Femur (tissue), 1 donor: Measurements from ENCODE around the gene MAGEC3.
"Not testable (repeated sequence)": the region's sequence is repeated elsewhere in the genome, so short reads cannot be mapped to it uniquely, and the experiment has no call there.

ENCODE experiments used
- DNase-seq: peaks from one replicate; pipeline ENCODE4 v3.0.0-alpha.2; 2017

Gene MAGEC3

DNA sequence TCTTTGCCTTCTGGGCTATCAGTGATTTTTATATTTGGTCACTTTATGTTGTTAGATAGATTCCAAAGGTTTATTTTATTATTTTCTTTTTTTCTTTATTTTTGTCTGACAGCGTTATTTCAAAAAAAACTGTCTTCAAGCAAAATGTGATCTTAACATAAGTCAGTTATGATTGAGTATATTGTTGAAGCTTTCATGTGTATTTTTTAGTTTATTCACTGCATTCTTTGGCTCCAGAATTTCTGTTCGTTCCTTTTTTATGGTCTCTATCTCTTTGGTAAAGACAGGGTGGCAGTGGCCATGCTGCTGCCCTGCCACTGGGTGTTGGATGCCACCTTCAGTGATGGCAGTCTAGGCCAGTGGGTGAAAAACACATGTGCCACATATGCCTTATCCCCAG, at the start of gene MAGEC3:
TSS of gene MAGEC3 (plus strand) at position 301 of the 400 bp plus-strand sequence. CDS start at position 301, 0 bp downstream.
- DNase-seq, result no peak

DNA sequence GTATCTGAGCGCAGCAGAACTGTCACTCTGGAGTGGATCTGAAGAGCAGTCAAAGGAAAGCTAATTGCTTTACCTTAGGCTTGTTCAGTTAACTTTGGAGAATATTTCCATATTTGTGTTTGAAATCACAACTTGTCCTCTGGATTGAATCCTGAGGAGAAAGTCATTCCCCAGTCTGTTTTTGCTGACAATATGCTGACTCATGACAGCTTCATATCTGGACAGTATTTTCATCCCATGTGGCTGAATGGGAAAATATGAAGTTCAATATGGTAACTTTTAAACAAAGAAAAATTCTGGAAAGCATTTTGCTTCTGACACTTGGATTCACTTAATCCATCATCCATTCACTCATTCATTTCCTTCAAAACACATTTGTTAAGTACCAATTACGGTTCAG, 46.3 kb upstream of the MAGEC3 start:
- DNase-seq, result no peak

GRCh38 chrX:141811438-141811837, 26.7 kb upstream of the MAGEC3 start:
- DNase-seq, result no peak

GRCh38 chrX:141814213-141814857, 23.8 kb upstream of the MAGEC3 start:
- no peak for DNase-seq

DNA sequence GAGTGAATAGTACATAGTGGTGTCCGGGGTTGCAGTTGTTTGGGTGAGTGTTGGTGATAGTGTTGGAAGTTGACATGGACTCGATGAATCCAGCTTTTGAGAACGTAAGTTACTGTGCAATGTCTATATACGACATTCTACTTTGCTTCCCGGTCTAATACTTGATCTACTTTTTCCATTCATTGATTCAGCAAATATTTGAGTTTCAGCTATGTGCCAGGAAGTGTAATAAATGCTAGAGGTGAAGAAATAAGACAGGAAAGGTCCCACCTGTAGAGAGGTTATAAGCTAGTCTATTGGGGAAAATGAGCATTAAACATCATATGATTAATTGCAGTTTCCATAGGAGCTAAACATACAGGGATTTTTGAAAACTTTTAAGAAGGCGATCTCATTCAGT, 22.2 kb upstream of the MAGEC3 start:
- no peak for DNase-seq

- DNase-seq, result no peak
These were observed 5.9 kb upstream of the MAGEC3 start for GRCh38 chrX:141832247-141832646.

DNA sequence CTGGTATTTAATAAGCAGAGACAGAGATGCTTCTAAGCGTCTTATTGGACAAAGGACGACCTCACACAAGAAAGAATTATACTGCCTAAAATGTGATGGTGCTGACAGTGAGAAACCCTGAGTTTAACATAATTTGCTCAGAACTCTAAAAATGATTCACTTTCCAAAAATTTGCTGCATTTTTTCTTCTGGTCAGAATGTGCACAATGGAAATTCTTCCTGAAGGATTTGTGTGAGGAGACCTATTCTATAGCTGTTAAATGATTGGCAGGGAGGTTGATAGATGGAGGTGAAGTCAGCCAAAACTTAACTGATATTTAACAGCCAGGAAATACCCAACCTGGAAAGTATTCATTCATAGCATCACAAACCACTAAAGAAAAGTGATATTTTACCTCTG, 1.7 kb downstream of the MAGEC3 start:
- DNase-seq, result no peak

DNA sequence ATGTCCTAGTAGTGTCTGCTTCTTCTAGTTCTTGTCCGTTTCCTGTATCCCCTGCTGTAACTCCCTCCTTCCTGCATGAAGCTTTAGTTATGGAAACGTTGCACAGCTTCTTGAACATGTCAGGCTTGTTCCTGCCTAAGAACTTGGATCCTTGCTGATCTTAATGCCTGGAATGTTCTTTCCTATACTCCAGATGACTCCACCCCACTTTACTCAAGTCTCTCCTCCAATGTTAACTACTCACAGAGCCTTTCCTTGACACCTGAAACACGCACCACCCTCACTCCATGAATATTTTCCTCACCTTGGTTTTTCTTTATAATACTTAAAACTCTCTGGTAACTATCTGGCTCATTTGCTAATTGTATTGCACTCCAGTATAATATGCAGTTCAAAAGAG, 19.4 kb downstream of the MAGEC3 start:
- no peak for DNase-seq

DNA sequence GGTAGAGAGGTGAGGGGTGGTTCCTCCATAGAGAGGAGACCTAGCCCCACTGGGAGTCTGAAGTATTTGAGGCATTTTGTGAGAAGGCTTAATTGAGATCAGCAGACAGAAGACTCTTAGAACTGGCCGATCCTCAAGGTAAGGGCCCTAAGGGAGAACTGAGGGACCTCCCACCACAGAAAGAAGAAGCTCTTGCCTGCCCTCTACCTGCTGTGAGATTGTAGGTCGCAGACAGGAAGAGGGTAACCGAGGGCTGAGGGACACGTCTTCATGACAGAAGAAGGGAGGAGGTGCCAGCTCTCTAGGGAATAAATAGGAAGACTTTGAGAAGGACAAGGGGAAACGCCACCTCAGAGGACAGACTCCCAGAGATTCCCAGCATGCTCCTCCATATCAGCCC, 41.5 kb downstream of the MAGEC3 start:
- no peak for DNase-seq

GRCh38 chrX:141888811-141889210, 50.7 kb downstream of the MAGEC3 start:
- not testable (repeated sequence) for DNase-seq

DNA sequence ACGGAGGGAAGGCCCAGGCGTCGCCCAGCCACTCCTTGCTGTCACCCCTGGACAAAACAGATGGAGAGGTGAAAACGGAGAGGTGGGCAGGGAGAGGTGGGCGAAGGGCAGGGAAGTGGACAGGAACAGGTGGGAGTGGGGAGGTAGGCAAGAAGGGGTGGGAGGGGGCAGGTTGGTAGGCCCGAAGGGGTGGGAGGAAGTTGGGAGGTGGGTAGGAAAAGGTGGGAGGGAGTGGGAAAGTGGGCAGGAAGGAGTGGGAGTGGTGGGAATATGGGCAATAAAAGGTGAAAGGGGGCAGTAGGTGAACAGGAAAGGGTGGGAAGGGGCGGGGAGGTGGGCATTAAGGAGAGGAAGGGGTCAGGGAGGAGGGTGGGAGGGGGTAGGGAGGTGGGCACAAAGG, 56.6 kb downstream of the MAGEC3 start:
- DNase-seq, result no peak

- no peak for DNase-seq
These were observed 59.6 kb downstream of the MAGEC3 start for GRCh38 chrX:141897690-141898089.

- no peak for DNase-seq
These were observed 64.2 kb downstream of the MAGEC3 start for GRCh38 chrX:141902366-141902765.

- no peak for DNase-seq
These were observed 65.5 kb downstream of the MAGEC3 start, which contains the start of gene MAGEC1 for GRCh38 chrX:141903400-141904155. MAGEC1 (plus strand) TSS chrX:141903894; CDS start chrX:141905073, 1,179 bp downstream.

GRCh38 chrX:141904262-141904661, 66.1 kb downstream of the MAGEC3 start:
- DNase-seq, result no peak

DNA sequence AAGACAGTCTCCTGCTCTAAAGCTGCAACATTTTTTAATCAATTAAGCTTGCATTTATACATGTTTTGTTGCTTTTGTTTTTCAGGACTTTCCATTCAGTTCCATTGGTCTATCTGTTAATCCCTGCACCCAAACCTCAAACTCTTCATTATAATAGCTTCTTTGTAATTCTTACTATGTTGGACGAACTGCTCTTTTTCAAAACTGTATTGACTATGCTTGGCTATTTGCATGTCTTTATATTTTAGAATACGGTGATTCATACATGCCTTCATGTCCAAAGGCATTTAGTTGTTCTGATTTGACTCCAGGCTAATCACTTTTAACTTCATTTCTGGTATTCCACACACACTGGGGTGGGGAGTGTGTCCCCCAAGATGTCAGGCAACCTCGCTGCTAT, 79.7 kb downstream of the MAGEC3 start:
- no peak for DNase-seq

DNA sequence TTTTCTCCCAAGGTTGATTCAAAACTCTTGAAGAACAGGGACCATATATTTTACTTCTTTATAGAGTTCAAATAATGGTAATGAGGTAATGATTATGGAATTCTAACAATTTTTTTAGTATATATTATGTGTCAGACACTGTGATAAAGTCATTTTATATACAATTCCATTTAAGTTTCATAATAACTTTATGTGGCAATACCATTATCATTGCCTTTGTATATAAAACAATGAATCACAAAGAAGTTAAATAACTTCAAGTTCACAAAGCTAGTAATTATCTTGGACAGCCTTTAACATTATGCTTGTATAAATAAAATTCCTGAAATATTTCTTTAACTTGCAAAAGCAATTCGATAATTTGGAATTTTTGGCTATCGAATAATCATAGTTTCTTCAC, 86.2 kb downstream of the MAGEC3 start:
- DNase-seq, result no peak

DNA sequence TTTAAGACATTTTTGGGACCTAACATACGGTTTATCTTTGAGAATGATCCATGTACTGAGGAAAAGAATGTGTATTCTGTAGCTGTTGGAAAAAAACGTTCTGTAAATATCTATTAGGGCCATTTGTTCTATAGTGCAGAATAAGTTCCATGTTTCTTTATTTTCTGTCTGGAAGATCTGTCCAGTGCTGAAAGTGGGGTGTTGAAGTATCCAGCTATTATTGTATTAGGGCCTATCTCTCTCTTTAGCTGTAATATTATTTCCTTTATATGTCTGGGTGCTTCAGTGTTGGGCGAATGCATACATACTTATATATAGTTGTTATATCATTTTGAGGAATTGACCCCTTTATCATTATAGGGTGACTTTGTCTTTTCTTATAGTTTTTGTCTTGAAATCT, 90.3 kb downstream of the MAGEC3 start:
- no peak for DNase-seq

DNA sequence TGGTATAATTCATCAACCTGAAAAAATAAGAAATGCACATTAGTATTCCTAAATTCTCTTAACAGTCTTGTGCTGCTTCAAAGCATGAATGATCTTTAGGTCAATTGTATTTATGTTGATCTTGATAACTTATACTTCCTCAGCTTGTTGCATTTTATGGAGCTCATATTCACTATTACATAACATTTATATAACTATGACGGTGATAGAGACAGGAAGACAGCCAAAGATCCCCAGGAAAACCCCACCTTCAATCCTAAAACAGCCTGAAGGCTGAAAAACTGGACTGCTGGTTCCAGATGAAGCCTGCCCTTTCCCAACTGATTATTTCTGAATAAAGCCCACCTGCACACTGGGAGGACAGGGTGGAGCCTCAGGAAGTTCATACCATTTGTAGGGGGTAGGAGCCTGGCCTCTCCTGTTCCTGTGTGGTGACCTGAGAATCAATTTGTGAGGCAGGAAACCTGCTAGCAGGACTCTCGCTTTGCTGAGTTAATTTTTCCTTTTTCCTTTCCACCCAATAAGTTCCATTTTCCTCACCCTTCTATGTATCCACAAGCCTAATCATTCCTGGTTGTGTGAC, 96.0 kb downstream of the MAGEC3 start:
- DNase-seq, result no peak

DNA sequence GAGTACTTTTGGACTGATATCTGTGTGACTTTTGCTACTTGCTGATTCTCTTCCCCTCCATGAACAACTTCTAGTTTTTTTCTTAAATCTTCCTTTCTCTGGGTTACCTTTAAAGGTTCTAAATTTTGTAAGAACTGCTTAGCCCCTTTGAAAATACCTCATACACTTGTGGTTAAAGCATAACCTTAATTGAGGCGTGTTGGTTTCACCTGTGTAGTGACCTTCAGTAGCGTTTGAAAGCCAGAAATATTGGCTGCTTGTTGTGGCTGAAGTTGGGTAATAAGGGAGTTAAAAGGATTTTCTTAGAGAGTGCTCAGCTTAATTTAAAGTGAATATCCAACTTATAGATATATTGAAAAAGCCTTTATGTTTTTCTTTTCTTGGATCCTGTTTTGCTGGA, 97.5 kb downstream of the MAGEC3 start:
- DNase-seq, result no peak

- no peak for DNase-seq
These were observed 98.0 kb downstream of the MAGEC3 start for GRCh38 chrX:141936080-141936479.

DNA sequence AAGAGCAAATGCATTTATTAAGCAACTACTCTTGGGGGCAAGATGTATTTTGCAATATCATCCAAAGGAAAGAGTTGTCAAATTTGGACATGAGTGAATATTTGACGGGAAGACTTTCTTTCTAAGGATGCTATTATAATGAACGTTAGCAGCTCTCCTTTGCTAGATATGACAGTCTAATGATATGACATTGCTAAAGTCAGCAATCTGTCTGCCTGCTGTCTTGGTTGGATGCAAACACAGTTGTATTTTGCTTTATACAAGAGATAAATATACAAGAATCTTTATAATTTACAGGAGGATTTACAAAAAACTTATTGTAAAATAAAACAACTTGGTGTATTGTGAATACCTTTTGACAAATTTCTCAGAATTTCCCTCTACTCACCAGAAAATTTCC, 103.1 kb downstream of the MAGEC3 start:
- DNase-seq, result no peak

- DNase-seq, result no peak
These were observed 107.3 kb downstream of the MAGEC3 start for GRCh38 chrX:141945426-141945825.

DNA sequence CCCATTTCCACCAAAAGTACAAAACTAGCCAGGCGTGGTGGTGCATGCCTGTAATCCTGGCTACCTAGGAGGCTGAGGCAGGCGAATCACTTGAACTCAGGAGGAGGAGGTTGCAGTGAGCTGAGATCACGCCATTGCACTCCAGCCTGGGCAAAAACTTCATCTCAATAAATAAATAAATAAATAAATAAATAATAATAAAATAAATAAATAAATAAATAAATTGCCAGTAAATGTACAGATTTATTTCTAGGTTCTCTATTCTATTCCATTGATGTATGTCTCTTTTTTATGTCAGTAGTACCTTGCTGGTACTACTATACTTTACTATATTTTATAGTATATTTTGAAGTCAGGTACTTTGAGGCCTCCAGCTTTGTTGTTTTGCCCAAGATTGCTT, 109.2 kb downstream of the MAGEC3 start:
- DNase-seq, result no peak
